BLaER1 treated with 17β-estradiol and CSF1 and Interleukin-3, amounts not matched to agents 10 nM and 100 nM (cell line): Measurements from ENCODE around the gene GYS1.
A peak's percentile ranks its signal among the peaks of the same experiment; 100 is the strongest.

Experiments used
- H3K27ac ChIP-seq, 11 experiments: shearing (Covaris generic); formaldehyde crosslinking; 2 replicates each; pipeline ENCODE4 v1.8.1; 2022
- H3K27me3 ChIP-seq, 11 experiments: shearing (Covaris generic); formaldehyde crosslinking; 2 replicates each; pipeline ENCODE4 v1.8.1; 2022
- H3K36me3 ChIP-seq, 11 experiments: shearing (Covaris generic); formaldehyde crosslinking; 2 replicates each; pipeline ENCODE4 v1.8.1; 2022
- H3K4me1 ChIP-seq, 10 experiments: shearing (Covaris generic); formaldehyde crosslinking; 2 replicates each; pipeline ENCODE4 v1.8.1; 2022
- H3K4me2 ChIP-seq, 11 experiments: shearing (Covaris generic); formaldehyde crosslinking; 2 replicates each; pipeline ENCODE4 v1.8.1; 2022
- H3K4me3 ChIP-seq, 10 experiments: shearing (Covaris generic); formaldehyde crosslinking; 2 replicates each; pipeline ENCODE4 v1.8.1; 2022
- H3K9ac ChIP-seq, 11 experiments: shearing (Covaris generic); formaldehyde crosslinking; 2 replicates each; pipeline ENCODE4 v1.8.1; 2022
- H3K9me3 ChIP-seq, 11 experiments: shearing (Covaris generic); formaldehyde crosslinking; replicated peaks in 1 of 11; 2 replicates each; pipeline ENCODE4 v1.8.1; 2022
- H4K20me1 ChIP-seq, 11 experiments: shearing (Covaris generic); formaldehyde crosslinking; 2 replicates each; pipeline ENCODE4 v1.8.1; 2022
- Cebpa-rat ChIP-seq, 11 experiments: shearing (Covaris generic); IDR thresholded peaks; 2 replicates each; pipeline ENCODE4 v1.8.1; 2022

The GYS1 gene

DNA sequence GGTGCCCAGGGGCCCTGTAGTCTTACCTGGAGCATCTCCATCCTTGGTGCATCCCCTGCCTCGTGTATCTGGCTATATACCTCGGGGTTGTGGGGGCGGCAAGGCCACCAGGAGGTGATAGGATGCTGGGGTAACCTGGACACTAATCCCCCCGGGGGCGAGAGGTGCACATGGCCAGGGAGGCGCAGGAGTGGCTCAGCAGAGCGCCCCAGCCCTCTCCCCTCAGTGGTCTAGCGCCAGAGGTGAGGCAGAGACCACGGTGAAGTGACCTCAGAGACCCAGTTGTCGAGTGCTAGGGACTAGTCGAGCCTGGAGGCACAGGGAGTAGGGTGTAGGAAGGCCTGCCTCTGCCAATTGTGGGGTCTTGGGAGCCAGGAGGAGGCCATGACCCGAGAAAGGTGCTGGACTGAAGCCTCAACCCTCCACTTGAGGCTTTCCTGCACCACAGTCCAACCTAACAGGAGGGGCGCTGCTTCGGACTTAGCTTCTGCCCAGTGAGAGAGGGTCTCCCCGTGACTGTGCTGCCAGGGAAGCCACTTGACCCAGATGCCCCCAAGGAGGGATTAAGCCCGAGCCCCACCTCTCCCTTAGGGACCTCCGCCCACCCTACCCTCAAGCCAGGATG is 24.0 kb upstream of the GYS1 start, which contains the start of gene LHB:
LHB (minus strand) TSS at position 51 of the 625 bp plus-strand sequence; CDS start at position 41, 10 bp downstream.
- H3K9me3 ChIP-seq = no peaks in the 10 kb centered on the region
- H3K4me2 ChIP-seq = peak within 1 kb of the TSS; percentile 78 to 97 (median 90)
- no peak for TF ChIP-seq Cebpa-rat (IDR thresholded peaks at IDR 0.05)
- peaks cover 35 to 51% (median 47%) of the 10 kb centered on the region in 10 experiments for H3K4me1 ChIP-seq
- peaks cover 0 to 64% (median 47%) of the 10 kb centered on the region in 11 experiments; a peak in 16 of 22 replicates for H4K20me1 ChIP-seq
- H3K36me3 ChIP-seq = peaks cover 33 to 50% (median 43%) of the 10 kb centered on the region in 11 experiments
- H3K27me3 ChIP-seq = peaks cover 29 to 42% (median 39%) of the 10 kb centered on the region in 11 experiments
- H3K4me3 ChIP-seq = peak within 1 kb of the TSS; percentile 41 to 66 (median 51)
- no peak within 1 kb of the TSS for H3K27ac ChIP-seq
- peak within 1 kb of the TSS in 10 of 11 experiments; percentile 8 to 68 (median 54); a peak in 15 of 22 replicates for H3K9ac ChIP-seq

- Histone ChIP-seq H3K9me3 (no peaks in the 10 kb centered on the region), H3K27me3 (peaks cover 29 to 42% (median 39%) of the 10 kb centered on the region in 11 experiments), H3K4me3 (no peak overlapping the region), H3K4me2 (no peak overlapping the region), H3K4me1 (peaks cover 29 to 42% (median 40%) of the 10 kb centered on the region in 10 experiments), H4K20me1 (peaks cover 0 to 73% (median 49%) of the 10 kb centered on the region in 11 experiments; a peak in 16 of 22 replicates), H3K36me3 (peaks cover 42 to 59% (median 52%) of the 10 kb centered on the region in 11 experiments), H3K27ac (no peak overlapping the region), H3K9ac (no peak overlapping the region)
- TF ChIP-seq Cebpa-rat (IDR thresholded peaks at IDR 0.05) = no peak
Observed at GRCh38 chr19:49016067-49016839, 23.1 kb upstream of the GYS1 start.

- Histone ChIP-seq H3K4me3 (no peak overlapping the region), H3K36me3 (peaks cover 54 to 72% (median 65%) of the 10 kb centered on the region in 11 experiments), H3K9ac (no peak overlapping the region), H4K20me1 (peaks cover 0 to 84% (median 49%) of the 10 kb centered on the region in 11 experiments; a peak in 16 of 22 replicates), H3K9me3 (no peaks in the 10 kb centered on the region), H3K27ac (no peak overlapping the region), H3K4me2 (no peak overlapping the region), H3K27me3 (peaks cover 28 to 32% (median 30%) of the 10 kb centered on the region in 11 experiments), H3K4me1 (peaks cover 18 to 29% (median 27%) of the 10 kb centered on the region in 10 experiments)
- no peak for TF ChIP-seq Cebpa-rat (IDR thresholded peaks at IDR 0.05)
Observed at GRCh38 chr19:49014870-49015255, 21.8 kb upstream of the GYS1 start.

GRCh38 chr19:49014123-49014869 is 21.2 kb upstream of the GYS1 start:
- H3K27me3 ChIP-seq = peaks cover 23 to 26% (median 24%) of the 10 kb centered on the region in 11 experiments
- peaks cover 15 to 23% (median 22%) of the 10 kb centered on the region in 10 experiments for H3K4me1 ChIP-seq
- H3K9me3 ChIP-seq = no peaks in the 10 kb centered on the region
- H3K27ac ChIP-seq = no peak overlapping the region
- H3K36me3 ChIP-seq = peaks cover 60 to 78% (median 71%) of the 10 kb centered on the region in 11 experiments
- no peak overlapping the region for H3K4me3 ChIP-seq
- peaks cover 0 to 90% (median 49%) of the 10 kb centered on the region in 11 experiments; a peak in 16 of 22 replicates for H4K20me1 ChIP-seq
- no peak overlapping the region for H3K4me2 ChIP-seq
- no peak overlapping the region for H3K9ac ChIP-seq
- TF ChIP-seq Cebpa-rat (IDR thresholded peaks at IDR 0.05) = no peak

DNA sequence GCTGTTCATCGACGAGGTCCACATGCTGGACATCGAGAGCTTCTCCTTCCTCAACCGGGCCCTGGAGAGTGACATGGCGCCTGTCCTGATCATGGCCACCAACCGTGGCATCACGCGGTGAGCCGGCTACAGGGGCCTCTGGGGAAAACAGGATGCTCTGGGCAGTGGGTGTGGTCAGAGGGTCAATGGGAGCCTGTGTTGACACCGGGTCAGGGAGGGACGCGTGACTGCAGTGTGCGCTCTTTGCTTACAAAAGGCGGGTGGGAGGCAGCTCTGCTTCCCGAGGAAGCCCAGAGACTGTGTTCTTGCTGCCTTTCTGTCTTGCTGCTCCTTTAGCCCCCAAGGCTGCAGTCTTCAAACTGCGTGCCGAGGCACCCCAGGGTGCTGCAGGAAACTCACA is 18.1 kb upstream of the GYS1 start:
- Histone ChIP-seq H3K27me3 (no peaks in the 10 kb centered on the region), H3K4me2 (no peak overlapping the region), H3K27ac (no peak overlapping the region), H3K9me3 (no peaks in the 10 kb centered on the region), H3K4me3 (no peak overlapping the region), H4K20me1 (peaks cover 0 to 79% (median 33%) of the 10 kb centered on the region in 11 experiments; a peak in 15 of 22 replicates), H3K4me1 (no peaks in the 10 kb centered on the region), H3K9ac (no peak overlapping the region), H3K36me3 (peaks cover 77 to 100% (median 98%) of the 10 kb centered on the region in 11 experiments)
- TF ChIP-seq Cebpa-rat (IDR thresholded peaks at IDR 0.05) = no peak

- Histone ChIP-seq H3K9me3 (no peaks in the 10 kb centered on the region), H3K27me3 (no peaks in the 10 kb centered on the region), H3K9ac (no peak overlapping the region), H3K4me2 (no peak overlapping the region), H4K20me1 (peaks cover 0 to 79% (median 30%) of the 10 kb centered on the region in 11 experiments; a peak in 15 of 22 replicates), H3K4me1 (no peaks in the 10 kb centered on the region), H3K4me3 (no peak overlapping the region), H3K27ac (no peak overlapping the region), H3K36me3 (peaks cover 77 to 100% (median 98%) of the 10 kb centered on the region in 11 experiments)
- no peak for TF ChIP-seq Cebpa-rat (IDR thresholded peaks at IDR 0.05)
Observed at GRCh38 chr19:49010453-49010852, 17.3 kb upstream of the GYS1 start.

GRCh38 chr19:49009828-49010227 is 16.7 kb upstream of the GYS1 start:
- Histone ChIP-seq H3K27ac (no peak overlapping the region), H4K20me1 (peaks cover 0 to 77% (median 27%) of the 10 kb centered on the region in 11 experiments; a peak in 15 of 22 replicates), H3K4me3 (no peak overlapping the region), H3K27me3 (no peaks in the 10 kb centered on the region), H3K4me1 (no peaks in the 10 kb centered on the region), H3K36me3 (peaks cover 77 to 100% (median 98%) of the 10 kb centered on the region in 11 experiments), H3K4me2 (no peak overlapping the region), H3K9me3 (no peaks in the 10 kb centered on the region), H3K9ac (no peak overlapping the region)
- TF ChIP-seq Cebpa-rat (IDR thresholded peaks at IDR 0.05) = no peak

GRCh38 chr19:49006905-49007304 is 13.8 kb upstream of the GYS1 start:
- Histone ChIP-seq H3K9me3 (no peaks in the 10 kb centered on the region), H3K4me2 (no peak overlapping the region), H3K27ac (no peak overlapping the region), H3K27me3 (no peaks in the 10 kb centered on the region), H4K20me1 (peaks cover 0 to 68% (median 18%) of the 10 kb centered on the region in 11 experiments; a peak in 13 of 22 replicates), H3K9ac (no peak overlapping the region), H3K4me3 (no peak overlapping the region), H3K36me3 (peaks cover 85 to 100% (median 98%) of the 10 kb centered on the region in 11 experiments), H3K4me1 (no peaks in the 10 kb centered on the region)
- TF ChIP-seq Cebpa-rat (IDR thresholded peaks at IDR 0.05) = no peak
